Aorta (tissue), 5 donors: ENCODE results near the gene PTK7. TPM values are rescaled to one million over a fixed set of nuclear protein-coding genes. Genes with fewer than 3 reads are reported as not detected.

Experiments used
- ATAC-seq: fragments of 200-7000 bp; cut with Tn5 transposase; one replicate; pipeline ENCODE4 v1.9.1; 2022; ENCODE audit warnings: moderate library complexity; ENCODE audit not compliant: low FRiP score
- DNase-seq, 2 donors: peaks; one replicate each; pipeline ENCODE4 v3.0.0-alpha.2; 2020
- H3K27ac ChIP-seq, 2 donors: one replicate each; pipeline ENCODE4 v1.5.1; 2013; ENCODE audit warnings: low read length in 2 of 2, mild to moderate bottlenecking in 2 of 2, moderate library complexity in 2 of 2, control low read depth in 1 of 2, inconsistent platforms in 1 of 2, low read depth in 1 of 2
- H3K27me3 ChIP-seq, 2 donors: one replicate each; pipeline ENCODE4 v1.6.1; 2013; ENCODE audit warnings: control low read depth in 1 of 2, low read length in 1 of 2, mild to moderate bottlenecking in 1 of 2, moderate library complexity in 1 of 2; ENCODE audit not compliant: insufficient read depth in 2 of 2, control insufficient read depth in 1 of 2
- H3K36me3 ChIP-seq, 2 donors: one replicate each; pipeline ENCODE4 v1.6.1; 2013; ENCODE audit warnings: control low read depth in 1 of 2, low read length in 1 of 2, mild to moderate bottlenecking in 1 of 2; ENCODE audit not compliant: insufficient read depth in 2 of 2, control insufficient read depth in 1 of 2
- H3K4me1 ChIP-seq, 2 donors: one replicate each; pipeline ENCODE4 v1.6.1; 2013; ENCODE audit warnings: low read length in 2 of 2, control low read depth in 1 of 2, mild to moderate bottlenecking in 1 of 2, moderate library complexity in 1 of 2; ENCODE audit not compliant: insufficient read depth in 2 of 2, control insufficient read depth in 1 of 2
- H3K4me3 ChIP-seq, 2 donors: one replicate each; pipeline ENCODE4 v1.5.1; 2013; ENCODE audit warnings: low read length in 2 of 2, control low read depth in 1 of 2, mild to moderate bottlenecking in 1 of 2
- H3K9me3 ChIP-seq: one replicate; pipeline ENCODE4 v1.6.1; 2013; ENCODE audit warnings: mild to moderate bottlenecking, low read length; ENCODE audit not compliant: control insufficient read depth
- WGBS, 2 donors: extraction: QIAGEN DNeasy Blood & Tissue Kit; methylation state at CpG; one replicate each; pipeline ENCODE4 v1.1.7; 2013; 5-methylcytosine and 5-hydroxymethylcytosine counted together
- intact Hi-C, 2 donors: fragments of 100-400 bp; cut with DNase I; formaldehyde crosslinking; loops; one replicate each; pipeline versions ENCODE4 v1.14.2 to v1.15.0; 2022
- polyA plus RNA-seq, 2 donors: library from polyadenylated mRNA; stranded (reverse); fragments of 200-250 nt; gene quantifications; one replicate each; pipeline ENCODE4 v1.2.3, GENCODE V29; 2013
- total RNA-seq, 2 donors: library from RNA; stranded (reverse); fragmentation: NEBNext Ultra II Directional; extraction: Animal tissue kit (Norgen Biotek cat#: 25700); gene quantifications; one replicate each; pipeline ENCODE4 v1.2.1, GENCODE V29; 2021
- donor health status: healthy with polysubstance abuse.
- donor health status: Bipolar disorder and iron deficiency.
- donor health status: DM: no; HTN: no; CAD: no.
- donor health status: DM: no; HTN: no; CAD: no.
- donor health status: DM: yes; HTN: yes; CAD: no.

The PTK7 gene
- total and polyA plus RNA-seq, 4 donors, result 0.13 to 9.6 (median 5.0) TPM

GRCh38 chr6:43060034-43060754 lies 15.9 kb upstream of the PTK7 start:
- Histone ChIP-seq H3K9me3 (no peaks in the 10 kb centered on the region), H3K36me3 (peaks cover 0 to 3% of the 10 kb centered on the region in 2 donors), H3K27ac (peak overlapping the region in 1 of 2 donors; percentile 23), H3K4me3 (peak overlapping the region; percentile 11 to 71), H3K4me1 (no peaks in the 10 kb centered on the region), H3K27me3 (no peaks in the 10 kb centered on the region)
- WGBS, 2 donors, result 2% methylated on average over 14 to 15 of the region's 15 CpGs
- peak; percentile 2 for ATAC-seq
- no peak for DNase-seq
- intact Hi-C loops, result no loop called here

- H3K27me3 ChIP-seq, result no peaks in the 10 kb centered on the region
- DNase-seq (no peak), ATAC-seq (no peak)
- intact Hi-C loops, result no loop called here
- 84 to 85% methylated on average over 12 of the region's 12 CpGs for WGBS, 2 donors
- H3K4me3 ChIP-seq, result no peak overlapping the region
- H3K4me1 ChIP-seq, result no peaks in the 10 kb centered on the region
- H3K9me3 ChIP-seq, result no peaks in the 10 kb centered on the region
- peaks cover 0 to under 1% of the 10 kb centered on the region in 2 donors for H3K36me3 ChIP-seq
- no peak overlapping the region for H3K27ac ChIP-seq
Measured at GRCh38 chr6:43060755-43061633, 15.1 kb upstream of the PTK7 start.

GRCh38 chr6:43061861-43062260 lies 14.3 kb upstream of the PTK7 start:
- intact Hi-C loops, result no loop called here
- Histone ChIP-seq H3K4me1 (no peaks in the 10 kb centered on the region), H3K9me3 (no peaks in the 10 kb centered on the region), H3K4me3 (no peak overlapping the region), H3K27ac (no peak overlapping the region), H3K27me3 (no peaks in the 10 kb centered on the region), H3K36me3 (peaks cover 0 to 6% of the 10 kb centered on the region in 2 donors)
- no peak for DNase-seq
- ATAC-seq, result no peak
- WGBS, 2 donors, result 60 to 67% methylated on average over 2 of the region's 2 CpGs

- H3K4me1 ChIP-seq, result no peaks in the 10 kb centered on the region
- H3K9me3 ChIP-seq, result no peaks in the 10 kb centered on the region
- H3K27ac ChIP-seq, result no peak overlapping the region
- intact Hi-C loops, result no loop called here
- WGBS, 2 donors, result 93 to 94% methylated on average over 12 of the region's 12 CpGs
- DNase-seq (no peak), ATAC-seq (no peak)
- H3K36me3 ChIP-seq, result peaks cover 0 to 6% of the 10 kb centered on the region in 2 donors
- H3K27me3 ChIP-seq, result no peaks in the 10 kb centered on the region
- no peak overlapping the region for H3K4me3 ChIP-seq
Measured at GRCh38 chr6:43062818-43063217, 13.3 kb upstream of the PTK7 start.

GRCh38 chr6:43070028-43070632 lies 6.0 kb upstream of the PTK7 start:
- no peak overlapping the region for H3K27ac ChIP-seq
- ATAC-seq (no peak), DNase-seq (no peak)
- H3K9me3 ChIP-seq, result no peaks in the 10 kb centered on the region
- WGBS, 2 donors, result 61 to 63% methylated on average over 6 of the region's 6 CpGs
- H3K36me3 ChIP-seq, result peaks cover 0 to 16% of the 10 kb centered on the region in 2 donors
- H3K4me1 ChIP-seq, result no peaks in the 10 kb centered on the region
- intact Hi-C loops, result loop anchor here (2.0 to 5.0 kb wide), 3 partner anchors 57 to 72 kb away; no protein-coding TSS in a partner anchor
- no peaks in the 10 kb centered on the region for H3K27me3 ChIP-seq
- no peak overlapping the region for H3K4me3 ChIP-seq

GRCh38 chr6:43074847-43075669 lies 1.1 kb upstream of the PTK7 start:
- Histone ChIP-seq H3K36me3 (peaks cover 0 to 10% of the 10 kb centered on the region in 2 donors), H3K4me3 (no peak overlapping the region), H3K4me1 (no peaks in the 10 kb centered on the region), H3K9me3 (no peaks in the 10 kb centered on the region), H3K27me3 (no peaks in the 10 kb centered on the region), H3K27ac (no peak overlapping the region)
- intact Hi-C loops, result loop anchor here (5.0 kb wide), 2 partner anchors 52 to 67 kb away; no protein-coding TSS in a partner anchor
- ATAC-seq (no peak), DNase-seq (no peak)
- WGBS, 2 donors, result 69 to 70% methylated on average over 6 of the region's 6 CpGs

- no peak overlapping the region for H3K27ac ChIP-seq
- DNase-seq (no peak), ATAC-seq (peak; percentile 34)
- intact Hi-C loops, result no loop called here
- H3K9me3 ChIP-seq, result no peaks in the 10 kb centered on the region
- no peaks in the 10 kb centered on the region for H3K4me1 ChIP-seq
- no peaks in the 10 kb centered on the region for H3K27me3 ChIP-seq
- 0 to 1% methylated on average over 69 to 72 of the region's 72 CpGs for WGBS, 2 donors
- H3K36me3 ChIP-seq, result peaks cover 0 to 4% of the 10 kb centered on the region in 2 donors
- H3K4me3 ChIP-seq, result peak overlapping the region; percentile 15 to 34
Measured at GRCh38 chr6:43076464-43077332, 584 bp downstream of the PTK7 start.
